Amniotic stem cell (primary cell): ENCODE data around the gene LRRC17.
A peak's percentile ranks its signal among the peaks of the same experiment; 100 is the strongest.
"Not testable (repeated sequence)": the region's sequence is repeated elsewhere in the genome, so short reads cannot be mapped to it uniquely, and the experiment has no call there.

Experiments
- DNase-seq: peaks from one replicate; lab custom pipeline; 2025; lab: John Stamatoyannopoulos, UW

The LRRC17 gene

DNA sequence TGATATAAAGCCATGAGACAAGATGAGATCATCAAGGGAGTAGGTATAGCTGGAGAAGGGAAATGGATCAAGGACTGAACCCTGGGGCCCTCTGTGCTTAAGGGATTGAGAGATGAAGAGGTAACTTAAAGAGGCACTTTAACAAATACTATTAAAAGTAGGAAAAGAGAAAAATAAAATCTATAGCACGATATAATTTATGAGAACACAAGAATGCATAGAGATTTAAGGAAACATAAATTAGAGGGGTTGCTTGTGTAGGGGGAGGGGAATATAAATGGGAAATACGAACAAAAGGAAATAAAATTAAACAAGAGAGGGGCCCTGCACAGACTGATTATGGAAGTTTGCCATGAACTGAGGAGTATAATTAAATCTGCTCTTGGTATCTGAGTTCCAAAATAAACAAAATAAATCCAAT is 15.6 kb upstream of the LRRC17 start:
- DNase-seq = no peak

DNA sequence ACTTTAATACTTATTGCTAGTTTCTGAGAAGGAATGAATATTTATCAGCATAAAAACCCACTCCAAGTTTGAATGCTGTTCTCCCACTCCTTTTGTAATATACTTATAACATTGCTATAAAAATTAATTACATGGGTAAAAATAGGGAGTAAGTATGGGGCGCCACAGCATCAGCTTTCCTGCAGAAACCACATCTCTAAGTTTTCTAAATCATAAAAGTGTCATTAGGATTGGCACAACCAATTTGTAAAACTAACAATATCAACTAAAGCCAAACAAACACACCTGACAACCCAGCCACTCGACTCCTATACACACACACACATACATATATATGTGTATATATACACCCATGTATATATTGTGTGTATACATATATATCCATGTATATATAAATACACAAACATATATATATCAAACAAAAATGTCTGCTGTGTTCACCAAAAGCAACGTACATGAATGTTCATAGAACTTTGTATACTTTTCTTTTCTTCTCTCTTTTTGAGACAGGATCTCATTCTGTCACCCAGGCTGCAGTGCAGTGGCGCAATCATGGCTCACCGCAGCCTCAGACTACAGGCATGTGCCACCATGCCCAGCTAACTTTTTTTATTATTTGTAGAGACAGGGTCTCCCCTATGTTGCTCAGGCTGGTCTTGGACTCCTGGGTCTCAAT is 14.8 kb upstream of the LRRC17 start:
- DNase-seq = no peak

DNA sequence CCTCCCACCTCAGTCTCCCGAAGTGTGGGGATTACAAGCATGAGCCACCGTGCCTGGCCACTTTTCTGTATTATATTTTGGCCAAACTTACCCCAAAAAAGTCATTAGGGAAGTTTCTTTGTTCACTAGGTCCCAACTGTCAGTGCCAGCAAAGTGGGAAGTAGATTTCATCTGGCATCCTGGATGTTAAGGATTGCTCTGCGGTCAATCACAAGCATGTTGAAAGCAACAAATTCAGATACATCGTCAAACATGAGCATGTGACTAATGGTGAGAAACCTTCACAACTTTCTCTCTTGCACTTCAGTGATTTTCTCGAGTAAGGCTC is 14.3 kb upstream of the LRRC17 start:
- no peak for DNase-seq

DNA sequence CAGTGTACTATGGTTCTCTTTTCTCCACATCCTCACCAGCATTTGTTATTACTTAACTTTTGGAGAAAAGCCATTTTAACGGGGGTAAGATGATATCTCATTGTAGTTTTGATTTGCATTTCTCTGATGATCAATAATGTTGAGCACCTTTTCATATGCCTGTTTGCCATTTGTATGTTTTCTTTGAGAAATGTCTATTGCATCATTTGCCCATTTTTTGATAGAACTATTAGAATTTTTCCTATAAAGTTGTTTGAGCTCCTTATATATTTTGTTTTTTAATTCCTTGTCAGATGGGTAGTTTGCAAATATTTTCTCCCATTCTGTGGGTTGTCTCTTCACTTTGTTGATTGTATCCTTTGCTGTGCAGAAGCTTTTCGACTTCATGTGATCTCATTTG is 10.7 kb upstream of the LRRC17 start:
- DNase-seq = not testable (repeated sequence)

DNA sequence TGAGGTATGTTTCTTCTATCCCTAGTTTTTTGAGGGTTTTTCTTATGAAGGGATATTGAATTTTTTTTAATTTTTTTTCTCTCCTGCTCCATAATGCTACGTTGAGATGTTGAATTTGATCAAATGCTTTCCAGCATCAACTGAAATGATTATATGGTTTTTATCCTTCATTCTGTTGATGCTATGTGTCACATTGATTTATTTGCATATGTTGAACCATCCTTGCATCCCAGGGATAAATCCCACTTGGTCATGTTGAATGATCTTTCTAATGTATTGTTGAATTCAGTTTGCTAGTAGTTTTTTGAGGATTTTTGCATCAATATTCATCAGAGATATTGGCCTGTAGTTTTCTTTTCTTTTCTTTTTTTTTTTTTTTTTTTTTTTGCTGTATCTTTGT is 9.2 kb upstream of the LRRC17 start:
- not testable (repeated sequence) for DNase-seq

- DNase-seq = no peak
These were observed 4.1 kb upstream of the LRRC17 start for GRCh38 chr7:102908676-102909075.

GRCh38 chr7:102913826-102914225 is 1.0 kb downstream of the LRRC17 start:
- DNase-seq = no peak

GRCh38 chr7:102914585-102914984 is 1.8 kb downstream of the LRRC17 start:
- DNase-seq = no peak

GRCh38 chr7:102916426-102916825 is 3.6 kb downstream of the LRRC17 start:
- peak; percentile 17 for DNase-seq

DNA sequence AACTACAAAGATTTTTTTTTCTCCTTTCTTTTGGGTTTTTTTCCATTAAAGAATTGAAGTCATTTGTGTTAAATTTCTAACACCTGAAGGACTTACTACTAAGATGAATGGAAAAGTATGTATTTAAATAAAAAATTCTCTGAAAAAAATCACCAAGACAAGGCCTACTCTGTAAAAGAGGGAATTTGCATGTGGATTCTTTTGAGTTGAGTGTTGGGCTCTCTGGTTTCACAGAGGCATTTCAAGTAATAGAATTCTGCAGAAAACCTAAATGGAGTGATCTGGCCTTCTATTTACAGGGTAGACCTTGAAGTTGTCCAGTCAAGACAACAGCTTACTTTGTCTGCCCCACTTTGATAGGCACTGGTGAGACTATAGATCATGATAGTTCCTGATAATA is 4.1 kb downstream of the LRRC17 start:
- DNase-seq = no peak

GRCh38 chr7:102917436-102918353 is 4.9 kb downstream of the LRRC17 start:
- no peak for DNase-seq

DNA sequence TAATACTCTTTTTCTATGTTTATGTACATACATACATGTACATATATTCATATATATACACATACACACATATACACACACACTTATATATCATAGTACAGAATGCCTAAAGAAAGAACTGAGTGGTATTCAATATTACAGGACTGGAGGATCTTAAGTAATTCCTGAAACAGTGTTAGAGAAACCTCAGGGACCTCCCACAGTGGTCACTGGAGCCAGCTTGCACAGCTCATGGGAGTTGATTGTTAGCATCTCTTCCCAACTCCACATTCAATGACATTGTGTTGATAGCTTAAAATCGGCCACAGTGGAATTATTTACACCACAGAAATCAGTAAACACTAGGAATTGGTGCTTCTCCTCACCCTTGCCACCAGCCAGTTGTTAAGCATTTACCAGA is 6.0 kb downstream of the LRRC17 start:
- no peak for DNase-seq

GRCh38 chr7:102925976-102926782 is 13.4 kb downstream of the LRRC17 start:
- DNase-seq = no peak

DNA sequence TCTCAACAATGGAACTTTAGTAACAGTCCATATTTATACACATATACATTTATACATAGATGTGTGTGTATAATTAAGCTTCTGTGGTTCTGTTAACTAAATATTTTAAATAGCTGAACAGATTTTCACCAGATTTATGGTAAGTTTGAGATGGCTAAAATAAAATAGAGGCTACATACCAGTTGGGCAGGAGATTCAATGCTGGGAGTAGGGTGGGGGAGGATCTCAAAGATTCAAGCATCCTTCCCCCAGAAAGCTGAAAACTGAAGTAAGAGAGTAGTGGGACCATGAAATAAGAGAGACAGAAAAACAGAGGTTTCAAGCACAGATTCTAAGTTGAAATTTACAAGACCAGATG is 14.0 kb downstream of the LRRC17 start:
- DNase-seq = no peak

- no peak for DNase-seq
These were observed 14.6 kb downstream of the LRRC17 start for GRCh38 chr7:102927312-102927933.

- no peak for DNase-seq
These were observed 19.0 kb downstream of the LRRC17 start for GRCh38 chr7:102931757-102932156.

DNA sequence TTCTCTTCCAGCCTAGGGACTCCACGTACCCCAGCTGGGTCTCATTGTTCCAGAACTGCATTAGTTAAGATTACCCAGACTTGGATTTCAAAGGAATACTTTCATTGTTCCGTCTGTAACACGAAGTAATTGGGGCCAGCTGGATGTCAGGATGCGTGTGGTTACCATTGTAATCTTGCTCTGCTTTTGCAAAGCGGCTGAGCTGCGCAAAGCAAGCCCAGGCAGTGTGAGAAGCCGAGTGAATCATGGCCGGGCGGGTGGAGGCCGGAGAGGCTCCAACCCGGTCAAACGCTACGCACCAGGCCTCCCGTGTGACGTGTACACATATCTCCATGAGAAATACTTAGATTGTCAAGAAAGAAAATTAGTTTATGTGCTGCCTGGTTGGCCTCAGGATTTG is 21.0 kb downstream of the LRRC17 start:
- peak; percentile 85 for DNase-seq

DNA sequence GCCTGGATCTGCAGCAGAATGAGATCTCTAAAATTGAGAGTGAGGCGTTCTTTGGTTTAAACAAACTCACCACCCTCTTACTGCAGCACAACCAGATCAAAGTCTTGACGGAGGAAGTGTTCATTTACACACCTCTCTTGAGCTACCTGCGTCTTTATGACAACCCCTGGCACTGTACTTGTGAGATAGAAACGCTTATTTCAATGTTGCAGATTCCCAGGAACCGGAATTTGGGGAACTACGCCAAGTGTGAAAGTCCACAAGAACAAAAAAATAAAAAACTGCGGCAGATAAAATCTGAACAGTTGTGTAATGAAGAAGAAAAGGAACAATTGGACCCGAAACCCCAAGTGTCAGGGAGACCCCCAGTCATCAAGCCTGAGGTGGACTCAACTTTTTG is 21.4 kb downstream of the LRRC17 start:
- no peak for DNase-seq

DNA sequence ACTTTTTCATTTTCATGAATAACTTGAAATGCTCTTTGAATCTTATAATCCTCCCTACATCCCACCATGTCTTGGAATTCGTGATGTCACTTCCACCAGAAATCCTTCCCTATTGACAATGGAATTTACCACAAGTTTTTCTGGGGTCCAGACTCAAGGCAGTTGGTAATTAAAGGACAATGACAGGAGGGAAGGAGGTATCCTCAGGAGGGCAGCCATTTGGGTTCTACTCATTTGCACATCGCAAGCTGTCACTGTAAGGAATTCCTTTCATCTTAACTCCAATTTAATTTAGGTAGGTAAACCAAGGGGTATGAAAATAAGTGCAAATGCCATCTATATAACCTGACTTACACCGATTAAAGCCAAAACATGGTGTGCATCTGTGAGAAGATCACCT is 21.9 kb downstream of the LRRC17 start:
- no peak for DNase-seq

- no peak for DNase-seq
These were observed 22.8 kb downstream of the LRRC17 start for GRCh38 chr7:102935450-102936115.

- no peak for DNase-seq
These were observed 25.9 kb downstream of the LRRC17 start for GRCh38 chr7:102938679-102939078.
